C4-2B (cell line): ENCODE measurements around the gene LAD1.

Experiments
- H3K27ac ChIP-seq: fragments of 450-650 bp; 2 replicates; pipeline ENCODE4 v1.5.1; 2017
- CTCF ChIP-seq: fragments of 450-650 bp; conservative IDR thresholded peaks from 2 replicates; pipeline ENCODE4 v1.5.1; 2017; ENCODE audit warnings: mild to moderate bottlenecking
- ZFX ChIP-seq: fragments of 450-650 bp; IDR thresholded peaks from 2 replicates; pipeline ENCODE4 v1.6.1; 2017

Gene LAD1

GRCh38 chr1:201406831-201407406, 7.8 kb upstream of the LAD1 start:
- TF ChIP-seq CTCF: no peak
- TF ChIP-seq ZFX: no peak
- no peak overlapping the region for H3K27ac ChIP-seq

- no peak overlapping the region for H3K27ac ChIP-seq
- no peak for TF ChIP-seq ZFX
Measured at GRCh38 chr1:201405484-201405831, 6.3 kb upstream of the LAD1 start.

DNA sequence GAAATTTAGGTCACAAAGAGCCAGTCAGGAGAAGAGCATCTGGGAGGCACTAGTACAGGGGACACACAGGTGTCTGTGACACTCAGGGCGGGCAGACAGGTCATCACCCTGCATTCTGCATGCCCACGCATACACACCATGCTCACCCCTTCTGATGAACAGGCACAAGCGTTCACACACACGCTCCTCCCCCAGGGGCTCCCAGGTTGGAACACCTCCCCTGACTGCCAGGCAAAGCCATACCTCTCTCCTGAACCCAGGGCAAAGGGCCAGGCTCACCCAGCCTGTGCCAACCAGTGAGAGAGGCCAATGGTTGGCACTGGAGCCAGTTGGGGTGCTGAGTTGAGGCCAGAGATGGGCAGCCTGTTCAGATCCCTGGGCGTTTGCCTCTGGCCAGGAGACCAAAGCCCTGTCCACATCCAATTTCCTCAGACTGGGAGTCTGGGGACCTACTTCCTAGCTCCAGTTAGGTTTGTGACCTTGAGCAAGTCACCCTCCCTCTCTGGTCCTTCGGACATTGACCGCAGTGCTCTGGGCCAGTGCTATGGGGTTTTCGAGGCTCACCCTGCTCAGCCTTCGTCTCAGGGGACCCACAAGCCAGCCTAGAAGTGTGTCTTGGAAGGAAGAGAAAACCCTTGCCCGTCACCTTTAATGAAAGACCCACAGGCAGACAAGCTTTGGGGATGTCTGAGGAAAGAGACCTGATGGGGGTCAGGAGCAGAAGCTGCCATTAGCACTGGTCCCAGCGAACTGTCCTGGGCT, 5.8 kb upstream of the LAD1 start:
- no peak for TF ChIP-seq CTCF
- TF ChIP-seq ZFX: no peak
- H3K27ac ChIP-seq: no peak overlapping the region

GRCh38 chr1:201404055-201404454, 4.9 kb upstream of the LAD1 start:
- no peak overlapping the region for H3K27ac ChIP-seq
- TF ChIP-seq CTCF (no peak), ZFX (no peak)

GRCh38 chr1:201403359-201403758, 4.2 kb upstream of the LAD1 start:
- no peak overlapping the region for H3K27ac ChIP-seq
- TF ChIP-seq CTCF (no peak), ZFX (no peak)

- H3K27ac ChIP-seq: no peak overlapping the region
- TF ChIP-seq CTCF: no peak
- TF ChIP-seq ZFX: no peak
Measured at GRCh38 chr1:201401700-201402099, 2.6 kb upstream of the LAD1 start.

DNA sequence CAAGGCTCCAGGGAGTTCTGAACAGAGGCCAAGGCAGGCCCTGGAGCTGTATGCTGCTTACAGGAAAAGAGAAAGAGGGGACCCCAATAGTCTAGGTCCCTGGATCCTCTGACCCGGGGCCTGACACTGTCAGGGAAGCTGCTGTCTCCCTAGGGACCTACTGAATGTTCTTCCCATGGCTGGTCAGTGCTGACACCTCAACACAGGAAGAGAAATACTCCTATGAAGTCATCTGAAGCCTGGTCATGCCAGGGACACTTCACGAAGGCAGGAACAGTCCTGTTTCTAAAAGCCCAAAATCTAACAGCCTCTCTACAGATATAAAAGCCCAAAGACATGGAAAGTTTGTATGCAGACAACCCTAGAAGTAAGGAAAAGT, 1.7 kb upstream of the LAD1 start:
- no peak for TF ChIP-seq CTCF
- no peak for TF ChIP-seq ZFX
- H3K27ac ChIP-seq: peak overlapping the region; percentile 93

DNA sequence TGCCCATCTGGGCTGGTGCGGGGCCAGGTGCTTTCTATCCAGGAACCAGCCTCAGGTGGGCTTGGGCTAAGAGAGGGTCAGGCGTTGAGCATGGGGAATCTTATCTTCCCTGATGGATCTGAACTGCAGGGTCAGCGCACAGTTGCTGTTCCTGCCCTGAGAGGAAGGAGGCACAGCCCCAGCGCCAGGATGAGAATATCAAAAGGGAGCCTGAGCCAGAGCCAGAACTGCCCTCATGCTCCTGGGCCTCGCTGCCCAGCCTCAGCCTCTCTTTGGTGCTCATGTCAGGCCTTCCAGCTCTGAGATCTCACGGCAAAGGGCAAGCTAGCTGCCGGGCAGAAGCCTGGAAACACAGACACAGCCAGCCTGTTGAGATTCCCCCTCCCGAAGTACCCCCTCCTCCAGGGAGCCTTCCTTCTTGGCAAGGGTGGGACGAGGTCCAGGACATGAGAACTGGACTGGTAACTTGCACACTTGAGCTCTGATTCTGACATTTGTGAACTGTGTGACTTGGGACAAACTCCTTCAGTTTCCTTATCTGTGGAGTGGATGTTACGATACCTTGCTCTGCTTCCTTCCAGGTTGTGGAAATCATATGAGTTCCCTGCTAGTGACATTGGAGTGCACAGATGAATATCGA, 1.2 kb upstream of the LAD1 start:
- H3K27ac ChIP-seq: peak overlapping the region; percentile 93

More for the DNA sequence above, 1.2 kb upstream of the LAD1 start:
- TF ChIP-seq CTCF (no peak), ZFX (no peak)
